GM18870 (cell line): ENCODE results near the gene HDAC4.

Experiments used
- ATAC-seq: cut with Tn5 transposase; IDR thresholded peaks from one replicate; pipeline ENCODE4 v1.9.1; 2021; ENCODE audit warnings: moderate library complexity; ENCODE audit not compliant: unreplicated experiment

The HDAC4 gene

GRCh38 chr2:239398521-239398921 lies 2.3 kb downstream of the HDAC4 start:
- ATAC-seq: no peak

- no peak for ATAC-seq
Observed at GRCh38 chr2:239397931-239398471, 2.8 kb downstream of the HDAC4 start.

GRCh38 chr2:239396881-239397681 lies 3.7 kb downstream of the HDAC4 start:
- no peak for ATAC-seq

- ATAC-seq: no peak
Observed at GRCh38 chr2:239395524-239395923, 5.3 kb downstream of the HDAC4 start.

- ATAC-seq: no peak
Observed at GRCh38 chr2:239394978-239395377, 5.8 kb downstream of the HDAC4 start.

GRCh38 chr2:239394346-239394945 lies 6.4 kb downstream of the HDAC4 start:
- no peak for ATAC-seq

GRCh38 chr2:239393941-239394340 lies 6.9 kb downstream of the HDAC4 start:
- no peak for ATAC-seq

GRCh38 chr2:239393388-239393940 lies 7.4 kb downstream of the HDAC4 start:
- ATAC-seq: no peak

- no peak for ATAC-seq
Observed at GRCh38 chr2:239392688-239393387, 8.0 kb downstream of the HDAC4 start.

- no peak for ATAC-seq
Observed at GRCh38 chr2:239392072-239392357, 8.8 kb downstream of the HDAC4 start.

- no peak for ATAC-seq
Observed at GRCh38 chr2:239391286-239392071, 9.3 kb downstream of the HDAC4 start.

- ATAC-seq: no peak
Observed at GRCh38 chr2:239390546-239391285, 10.1 kb downstream of the HDAC4 start.

GRCh38 chr2:239389414-239390329 lies 11.1 kb downstream of the HDAC4 start:
- no peak for ATAC-seq

- no peak for ATAC-seq
Observed at GRCh38 chr2:239388236-239389151, 12.3 kb downstream of the HDAC4 start.

GRCh38 chr2:239387811-239388210 lies 13.0 kb downstream of the HDAC4 start:
- ATAC-seq: no peak

- ATAC-seq: no peak
Observed at GRCh38 chr2:239386872-239387445, 13.9 kb downstream of the HDAC4 start.

GRCh38 chr2:239386001-239386670 lies 14.7 kb downstream of the HDAC4 start:
- ATAC-seq: no peak
